WTC11 (cell line): ENCODE data around the gene TOP2B. TPM values are rescaled to one million over a fixed set of nuclear protein-coding genes. Genes with fewer than 3 reads are reported as not detected.

ENCODE experiments used
- microRNA-seq: library from miRNA; unstranded; fragments of <30 nt; microRNA quantifications from one replicate; pipeline ENCODE4 v1.2.0, GENCODE V29; 2022; ENCODE audit warnings: borderline number of aligned reads
- total RNA-seq: library from RNA; stranded (reverse); gene quantifications from 3 replicates; pipeline ENCODE4 v1.2.3, GENCODE V29; 2021
- TF ChIP-seq, protein P1 (sequence below): fragments of 200-600 bp; IDR thresholded peaks from 2 replicates; pipeline ENCODE4 v1.8.0; 2022; ENCODE audit warnings: antibody characterized with exemption

The TOP2B gene
- total RNA-seq, 1 experiment from 2014 or later: 151 TPM

DNA sequence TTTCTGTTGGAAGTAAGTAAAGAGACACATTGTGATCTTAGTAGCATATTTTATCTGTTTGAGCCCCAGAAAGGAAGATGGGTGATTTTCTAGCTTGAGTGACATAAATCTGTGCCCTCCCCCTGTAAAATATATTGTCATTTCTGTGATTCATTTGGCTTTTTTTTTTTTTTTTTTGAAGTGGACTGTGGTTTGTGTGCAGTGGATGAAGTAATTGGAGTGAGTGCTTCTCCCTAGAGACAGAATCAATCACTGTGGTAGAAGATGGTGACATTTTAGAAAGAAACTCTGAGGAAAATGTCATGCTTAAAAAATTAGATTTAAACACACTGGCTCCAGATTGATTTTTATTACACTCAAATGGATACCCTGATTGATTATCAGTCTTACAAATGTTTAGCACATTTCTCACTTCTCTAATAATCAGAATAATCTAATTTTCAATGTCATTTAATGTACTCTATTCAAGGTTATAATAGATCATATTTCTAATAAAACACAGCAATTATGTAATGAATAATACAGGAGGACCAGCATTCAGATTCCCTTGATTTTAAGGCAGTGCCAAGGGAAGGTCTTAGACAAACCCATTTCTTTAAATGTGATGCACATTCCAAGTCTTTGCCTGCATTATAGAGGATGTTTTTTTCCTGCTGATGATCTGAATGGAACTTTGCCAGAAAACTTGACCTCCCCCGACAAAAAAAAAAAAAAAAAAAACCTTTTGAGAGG lies 116.6 kb downstream of the TOP2B start (continued):
- TF ChIP-seq, protein P1, sequence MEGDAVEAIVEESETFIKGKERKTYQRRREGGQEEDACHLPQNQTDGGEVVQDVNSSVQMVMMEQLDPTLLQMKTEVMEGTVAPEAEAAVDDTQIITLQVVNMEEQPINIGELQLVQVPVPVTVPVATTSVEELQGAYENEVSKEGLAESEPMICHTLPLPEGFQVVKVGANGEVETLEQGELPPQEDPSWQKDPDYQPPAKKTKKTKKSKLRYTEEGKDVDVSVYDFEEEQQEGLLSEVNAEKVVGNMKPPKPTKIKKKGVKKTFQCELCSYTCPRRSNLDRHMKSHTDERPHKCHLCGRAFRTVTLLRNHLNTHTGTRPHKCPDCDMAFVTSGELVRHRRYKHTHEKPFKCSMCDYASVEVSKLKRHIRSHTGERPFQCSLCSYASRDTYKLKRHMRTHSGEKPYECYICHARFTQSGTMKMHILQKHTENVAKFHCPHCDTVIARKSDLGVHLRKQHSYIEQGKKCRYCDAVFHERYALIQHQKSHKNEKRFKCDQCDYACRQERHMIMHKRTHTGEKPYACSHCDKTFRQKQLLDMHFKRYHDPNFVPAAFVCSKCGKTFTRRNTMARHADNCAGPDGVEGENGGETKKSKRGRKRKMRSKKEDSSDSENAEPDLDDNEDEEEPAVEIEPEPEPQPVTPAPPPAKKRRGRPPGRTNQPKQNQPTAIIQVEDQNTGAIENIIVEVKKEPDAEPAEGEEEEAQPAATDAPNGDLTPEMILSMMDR: no peak

Small RNA genes lying within 50 kb of the gene (microRNA-seq; reads per million reads assigned to microRNA genes)
- gene MIR4442: not detected

Other genes starting within 250 kb of the TOP2B start
- 0.14 TPM in 1 of 3 replicates, not detected in the others for gene RARB, start 236.6 kb downstream of the TOP2B start, total RNA-seq
- 20.6 to 25.2 TPM (median 24.3 TPM) in 3 replicates for gene NGLY1, start 118.5 kb upstream of the TOP2B start, total RNA-seq
- 2.7 to 3.3 TPM (median 2.9 TPM) in 3 replicates for gene OXSM, start 125.2 kb upstream of the TOP2B start, total RNA-seq